ENCODE results near the gene PRPH. TPM values are rescaled to one million over a fixed set of nuclear protein-coding genes. Genes with fewer than 3 reads are reported as not detected.

The PRPH gene
- total RNA-seq, 2 donors from 2014 or later: 0.75 TPM; not detected in 1

DNA sequence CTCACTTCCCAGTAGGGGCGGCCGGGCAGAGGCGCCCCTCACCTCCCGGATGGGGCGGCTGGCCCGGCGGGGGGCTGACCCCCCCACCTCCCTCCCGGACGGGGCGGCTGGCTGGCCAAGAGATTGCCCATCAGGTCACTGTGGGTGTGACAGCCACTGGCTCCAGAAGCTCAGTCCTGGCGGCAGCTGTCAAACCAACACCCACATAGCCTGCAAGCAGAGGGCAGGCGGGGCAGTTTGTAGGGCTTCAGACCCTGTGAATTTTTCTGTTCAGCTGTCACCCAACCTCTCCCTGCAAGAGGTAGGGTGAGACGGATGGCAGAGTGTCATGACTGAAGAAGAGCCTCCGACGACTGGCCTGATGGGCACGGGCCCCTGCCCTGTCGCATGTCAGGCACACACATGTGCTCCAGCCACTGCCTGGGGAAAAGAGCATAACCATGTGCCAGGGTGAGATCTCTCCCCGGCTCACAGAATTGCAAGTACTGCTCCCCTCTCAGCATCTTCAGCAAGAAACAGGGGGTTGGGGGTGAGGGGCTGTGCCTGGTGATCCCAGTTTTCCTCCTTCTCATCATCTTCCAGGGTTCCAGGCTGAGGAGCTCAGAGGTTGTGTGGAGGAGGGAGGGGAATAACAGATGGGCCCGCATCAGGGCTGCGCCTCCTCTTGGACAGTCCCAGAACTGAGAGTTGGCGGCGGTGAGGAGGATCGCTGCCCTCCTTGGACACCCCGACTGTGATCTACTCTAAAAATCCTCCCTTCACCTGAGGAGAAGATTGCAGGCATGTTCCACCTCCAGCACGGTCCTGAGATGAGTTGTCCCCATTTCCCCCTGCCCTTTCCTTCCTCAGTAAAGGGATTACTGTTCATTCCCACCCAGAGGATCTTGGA is 11.2 kb upstream of the PRPH start:
- H3K36me3 ChIP-seq: no peaks in the 10 kb centered on the region
- H3K27ac ChIP-seq: no peak overlapping the region
- TF ChIP-seq, protein P1, sequence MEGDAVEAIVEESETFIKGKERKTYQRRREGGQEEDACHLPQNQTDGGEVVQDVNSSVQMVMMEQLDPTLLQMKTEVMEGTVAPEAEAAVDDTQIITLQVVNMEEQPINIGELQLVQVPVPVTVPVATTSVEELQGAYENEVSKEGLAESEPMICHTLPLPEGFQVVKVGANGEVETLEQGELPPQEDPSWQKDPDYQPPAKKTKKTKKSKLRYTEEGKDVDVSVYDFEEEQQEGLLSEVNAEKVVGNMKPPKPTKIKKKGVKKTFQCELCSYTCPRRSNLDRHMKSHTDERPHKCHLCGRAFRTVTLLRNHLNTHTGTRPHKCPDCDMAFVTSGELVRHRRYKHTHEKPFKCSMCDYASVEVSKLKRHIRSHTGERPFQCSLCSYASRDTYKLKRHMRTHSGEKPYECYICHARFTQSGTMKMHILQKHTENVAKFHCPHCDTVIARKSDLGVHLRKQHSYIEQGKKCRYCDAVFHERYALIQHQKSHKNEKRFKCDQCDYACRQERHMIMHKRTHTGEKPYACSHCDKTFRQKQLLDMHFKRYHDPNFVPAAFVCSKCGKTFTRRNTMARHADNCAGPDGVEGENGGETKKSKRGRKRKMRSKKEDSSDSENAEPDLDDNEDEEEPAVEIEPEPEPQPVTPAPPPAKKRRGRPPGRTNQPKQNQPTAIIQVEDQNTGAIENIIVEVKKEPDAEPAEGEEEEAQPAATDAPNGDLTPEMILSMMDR (IDR thresholded peaks at IDR 0.05): no peak
- no peak for DNase-seq (ENCODE audit: low spot score)
- no peaks in the 10 kb centered on the region for H3K27me3 ChIP-seq
- H3K4me1 ChIP-seq: no peaks in the 10 kb centered on the region
- no peaks in the 10 kb centered on the region for H3K9me3 ChIP-seq
- H3K4me3 ChIP-seq: no peak overlapping the region

DNA sequence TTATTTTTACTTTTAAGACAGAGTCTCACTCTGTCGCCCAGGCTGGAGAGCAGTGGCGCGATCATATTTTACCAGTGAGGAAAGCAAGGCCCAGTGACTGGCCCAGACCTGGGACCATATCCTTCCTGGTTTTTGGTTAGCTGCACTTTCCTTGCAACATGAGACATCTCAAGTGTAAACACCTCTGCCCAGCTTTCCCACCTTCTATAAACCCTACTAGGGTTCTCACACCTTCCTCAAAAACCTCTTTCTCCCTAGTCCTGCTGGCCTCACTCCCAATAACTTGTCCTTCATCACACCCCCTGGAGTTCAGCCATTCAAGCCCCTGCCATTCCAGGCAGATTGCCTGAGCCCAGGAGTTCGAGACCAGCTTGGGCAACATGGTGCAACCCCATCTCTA is 10.3 kb upstream of the PRPH start:
- H3K4me3 ChIP-seq: no peak overlapping the region

GRCh38 chr12:49287876-49288275 is 7.1 kb upstream of the PRPH start:
- H3K27ac ChIP-seq: no peak overlapping the region
- no peaks in the 10 kb centered on the region for H3K27me3 ChIP-seq

More for the DNA sequence above, 10.3 kb upstream of the PRPH start:
- Histone ChIP-seq H3K27me3 (no peaks in the 10 kb centered on the region), H3K36me3 (no peaks in the 10 kb centered on the region), H3K9me3 (no peaks in the 10 kb centered on the region), H3K4me1 (no peaks in the 10 kb centered on the region), H3K27ac (no peak overlapping the region)
- TF ChIP-seq, protein P1 (IDR thresholded peaks at IDR 0.05): no peak
- no peak for DNase-seq (ENCODE audit: low spot score)

DNA sequence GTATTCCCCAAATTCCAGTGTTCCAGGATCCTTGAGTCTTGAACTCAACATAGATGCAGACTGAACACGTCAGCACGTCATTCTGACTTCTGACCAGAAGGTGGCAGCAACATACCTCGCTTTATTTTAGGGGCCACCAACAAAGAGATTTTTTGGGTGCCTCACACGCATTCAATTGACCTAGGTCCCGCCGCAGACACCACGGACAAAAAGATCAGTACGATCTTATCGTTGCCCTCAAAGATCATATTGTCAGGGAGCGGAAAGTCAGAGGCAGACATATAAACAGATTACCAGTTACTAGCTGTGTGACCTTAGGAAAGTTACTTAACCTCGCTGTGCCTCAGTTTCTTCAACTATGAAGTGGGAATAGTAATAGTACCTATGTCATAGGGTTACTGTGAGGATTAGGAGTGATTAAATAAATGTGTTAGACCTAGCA is 6.5 kb upstream of the PRPH start:
- Histone ChIP-seq H3K27me3 (no peaks in the 10 kb centered on the region), H3K4me3 (no peak overlapping the region), H3K4me1 (peaks cover 0 to 11% of the 10 kb centered on the region in 2 donors), H3K9me3 (no peaks in the 10 kb centered on the region), H3K36me3 (no peaks in the 10 kb centered on the region), H3K27ac (no peak overlapping the region)
- peak; percentile 67 for DNase-seq (ENCODE audit: low spot score)
- TF ChIP-seq, protein P1 (IDR thresholded peaks at IDR 0.05): peak; percentile 80 to 85

More at GRCh38 chr12:49287876-49288275, 7.1 kb upstream of the PRPH start:
- no peaks in the 10 kb centered on the region for H3K9me3 ChIP-seq
- no peak overlapping the region for H3K4me3 ChIP-seq
- TF ChIP-seq, protein P1 (IDR thresholded peaks at IDR 0.05): no peak
- no peak for DNase-seq (ENCODE audit: low spot score)
- H3K36me3 ChIP-seq: no peaks in the 10 kb centered on the region
- H3K4me1 ChIP-seq: peaks cover 0 to 5% of the 10 kb centered on the region in 2 donors

DNA sequence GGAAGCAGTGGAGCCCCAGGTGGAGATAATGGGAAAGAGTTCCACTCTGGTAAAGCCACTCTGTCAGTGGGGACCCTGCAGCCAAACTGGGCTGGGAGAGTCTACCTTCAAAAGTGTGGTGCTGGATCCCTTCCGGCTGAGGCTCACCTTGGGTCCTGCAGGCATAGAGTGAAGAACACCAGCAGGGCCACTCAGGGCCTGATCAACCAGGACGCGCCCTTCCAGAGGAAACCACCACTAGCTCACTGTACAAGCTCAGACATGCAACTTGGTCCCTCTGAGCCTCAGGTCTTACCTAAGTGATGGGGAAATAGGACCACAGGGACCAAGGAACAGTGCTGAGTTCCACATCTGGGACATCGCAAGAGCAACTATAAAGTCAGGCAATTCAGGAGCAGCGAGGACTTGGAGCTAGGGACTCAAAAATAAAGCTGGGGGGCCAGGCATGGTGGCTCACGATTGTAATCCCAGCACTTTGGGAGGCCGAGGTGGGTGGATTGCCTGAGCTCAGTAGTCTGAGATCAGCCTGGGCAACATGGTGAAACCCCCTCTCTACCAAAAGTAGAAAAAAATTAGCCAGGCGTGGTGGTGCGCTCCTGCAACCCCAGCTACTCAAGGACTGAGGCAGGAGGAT is 5.9 kb upstream of the PRPH start:
- Histone ChIP-seq H3K36me3 (no peaks in the 10 kb centered on the region), H3K9me3 (no peaks in the 10 kb centered on the region), H3K27me3 (no peaks in the 10 kb centered on the region), H3K4me1 (peaks cover 0 to 15% of the 10 kb centered on the region in 2 donors), H3K27ac (no peak overlapping the region), H3K4me3 (no peak overlapping the region)
- DNase-seq (ENCODE audit: low spot score): no peak
- TF ChIP-seq, protein P1 (IDR thresholded peaks at IDR 0.05): no peak

Data from right atrium auricular region (tissue), 2 donors.